Mammary epithelial cell (primary cell): ENCODE results near the gene CDKAL1.

Experiments used
- EZH2 ChIP-seq: IDR thresholded peaks from 2 replicates; pipeline ENCODE4 v1.6.1; 2012; ENCODE audit warnings: low read length, inconsistent platforms, borderline replicate concordance
- TF ChIP-seq, protein P1 (sequence below), 2 donors: IDR thresholded peaks in 1 of 2; conservative IDR thresholded peaks in 1 of 2; 2 replicates each; pipeline ENCODE4 v1.5.1; 2011 to 2012; ENCODE audit warnings: inconsistent platforms in 2 of 2, low read length in 2 of 2, mild to moderate bottlenecking in 2 of 2, control low read depth in 1 of 2, low read depth in 1 of 2; ENCODE audit not compliant: insufficient read depth in 1 of 2; ENCODE audit errors: extremely low read depth in 1 of 2

DNA sequence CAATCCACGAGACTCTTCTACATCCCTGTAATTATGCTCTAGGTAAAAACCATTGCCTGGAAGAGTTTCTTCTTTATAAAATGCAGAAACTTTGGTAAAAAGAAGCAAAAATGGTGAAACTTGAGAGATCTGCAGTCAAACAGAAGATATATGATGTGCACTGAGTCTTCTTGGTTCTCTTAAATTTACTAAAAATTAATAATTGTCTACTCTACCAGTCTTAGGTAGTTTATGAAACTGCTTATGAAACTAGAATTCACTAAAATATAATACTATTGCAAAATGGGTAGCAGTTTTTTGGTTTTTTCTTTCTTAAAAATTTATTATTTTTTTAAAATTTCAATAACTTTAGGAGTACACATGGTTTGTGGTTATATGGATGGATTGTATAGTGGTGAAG lies 540.2 kb downstream of the CDKAL1 start:
- TF ChIP-seq, protein P1, sequence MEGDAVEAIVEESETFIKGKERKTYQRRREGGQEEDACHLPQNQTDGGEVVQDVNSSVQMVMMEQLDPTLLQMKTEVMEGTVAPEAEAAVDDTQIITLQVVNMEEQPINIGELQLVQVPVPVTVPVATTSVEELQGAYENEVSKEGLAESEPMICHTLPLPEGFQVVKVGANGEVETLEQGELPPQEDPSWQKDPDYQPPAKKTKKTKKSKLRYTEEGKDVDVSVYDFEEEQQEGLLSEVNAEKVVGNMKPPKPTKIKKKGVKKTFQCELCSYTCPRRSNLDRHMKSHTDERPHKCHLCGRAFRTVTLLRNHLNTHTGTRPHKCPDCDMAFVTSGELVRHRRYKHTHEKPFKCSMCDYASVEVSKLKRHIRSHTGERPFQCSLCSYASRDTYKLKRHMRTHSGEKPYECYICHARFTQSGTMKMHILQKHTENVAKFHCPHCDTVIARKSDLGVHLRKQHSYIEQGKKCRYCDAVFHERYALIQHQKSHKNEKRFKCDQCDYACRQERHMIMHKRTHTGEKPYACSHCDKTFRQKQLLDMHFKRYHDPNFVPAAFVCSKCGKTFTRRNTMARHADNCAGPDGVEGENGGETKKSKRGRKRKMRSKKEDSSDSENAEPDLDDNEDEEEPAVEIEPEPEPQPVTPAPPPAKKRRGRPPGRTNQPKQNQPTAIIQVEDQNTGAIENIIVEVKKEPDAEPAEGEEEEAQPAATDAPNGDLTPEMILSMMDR (conservative IDR thresholded peaks at IDR 0.05 in 1 of 2, IDR thresholded peaks at IDR 0.05 in 1 of 2; ENCODE audit: extremely low read depth in 1 of 2, insufficient read depth in 1 of 2, low read depth in 1 of 2, low read length in 2 of 2): no peak
- TF ChIP-seq EZH2: no peak
